K562 (cell line): ENCODE measurements around the gene IRF9. TPM values are rescaled to one million over a fixed set of nuclear protein-coding genes. Genes with fewer than 3 reads are reported as not detected.
A peak's percentile ranks its signal among the peaks of the same experiment; 100 is the strongest.

ENCODE experiments used
- ARHGAP35 ChIP-seq: fragments of 450-650 bp; IDR thresholded peaks from 2 replicates; pipeline ENCODE4 v1.6.1; 2018; ENCODE audit not compliant: partially characterized antibody
- ARNT ChIP-seq, 2 experiments: fragments of 450-650 bp; IDR thresholded peaks; 2 replicates each; pipeline ENCODE4 v1.6.1; 2016; ENCODE audit warnings: mild to moderate bottlenecking in 1 of 2
- BACH1 ChIP-seq: fragments of 200-800 bp; sonication (Bioruptor generic); IDR thresholded peaks from 2 replicates; pipeline ENCODE4 v1.6.1; 2016; ENCODE audit warnings: missing genetic modification characterization, missing compliant biosample characterization
- BCL6 ChIP-seq: fragments of 250-450 bp; sonication (Bioruptor Pico); IDR thresholded peaks from 2 replicates; pipeline ENCODE4 v1.4.0; 2020
- CHCHD3 ChIP-seq: fragments of 250-450 bp; sonication (Bioruptor Pico); IDR thresholded peaks from 2 replicates; pipeline ENCODE4 v2.1.2; 2022; ENCODE audit warnings: mild to moderate bottlenecking
- COPS2 ChIP-seq: fragments of 450-650 bp; conservative IDR thresholded peaks from 2 replicates; pipeline ENCODE4 v1.6.1; 2016; ENCODE audit warnings: mild to moderate bottlenecking, moderate library complexity
- E2F3 ChIP-seq: fragments of 250-450 bp; sonication (Bioruptor Pico); IDR thresholded peaks from 2 replicates; pipeline ENCODE4 v1.4.0; 2020; ENCODE audit warnings: mild to moderate bottlenecking
- EGR1 ChIP-seq: fragments of 450-650 bp; conservative IDR thresholded peaks from 2 replicates; pipeline ENCODE4 v1.6.1; 2017; ENCODE audit warnings: mild to moderate bottlenecking
- ELF1 ChIP-seq: fragments of 200-800 bp; sonication (Bioruptor generic); IDR thresholded peaks from 2 replicates; pipeline ENCODE4 v1.6.1; 2016; ENCODE audit warnings: missing genetic modification characterization, missing compliant biosample characterization
- ELF2 ChIP-seq: fragments of 250-450 bp; sonication (Bioruptor Pico); IDR thresholded peaks from 2 replicates; pipeline ENCODE4 v1.5.0; 2021; ENCODE audit warnings: mild to moderate bottlenecking
- GABPB2 ChIP-seq: fragments of 250-450 bp; sonication (Bioruptor Pico); conservative IDR thresholded peaks from 2 replicates; pipeline ENCODE4 v1.5.1; 2021; ENCODE audit warnings: mild to moderate bottlenecking
- GTF2A2 ChIP-seq: IDR thresholded peaks from 2 replicates; pipeline ENCODE4 v1.6.1; 2016; ENCODE audit warnings: mild to moderate bottlenecking, missing genetic modification characterization, missing compliant biosample characterization
- GTF2F1 ChIP-seq: IDR thresholded peaks from 2 replicates; pipeline ENCODE4 v1.6.1; 2011; ENCODE audit warnings: low read depth, low read length, improper control_type of control experiment
- HDAC3 ChIP-seq: fragments of 450-650 bp; IDR thresholded peaks from 2 replicates; pipeline ENCODE4 v1.6.1; 2018; ENCODE audit warnings: borderline replicate concordance, mild to moderate bottlenecking, moderate library complexity; ENCODE audit not compliant: partially characterized antibody
- HNRNPUL1 ChIP-seq: fragments of 200-400 bp; formaldehyde crosslinking; IDR thresholded peaks from 2 replicates; pipeline ENCODE4 v1.6.1; 2017; ENCODE audit warnings: low read length
- L3MBTL2 ChIP-seq: fragments of 450-650 bp; IDR thresholded peaks from 2 replicates; pipeline ENCODE4 v1.6.1; 2016; ENCODE audit warnings: mild to moderate bottlenecking, moderate library complexity
- MAFF ChIP-seq: IDR thresholded peaks from 2 replicates; pipeline ENCODE4 v1.6.1; 2012; ENCODE audit warnings: low read length, improper control_type of control experiment
- MEIS2 ChIP-seq: fragments of 450-650 bp; IDR thresholded peaks from 2 replicates; pipeline ENCODE4 v1.6.1; 2014; ENCODE audit warnings: mild to moderate bottlenecking; ENCODE audit not compliant: partially characterized antibody
- NCOA2 ChIP-seq, 2 experiments: fragments of 450-650 bp; IDR thresholded peaks; 2 replicates each; pipeline ENCODE4 v1.6.1; 2018; ENCODE audit warnings: mild to moderate bottlenecking in 2 of 2, moderate library complexity in 1 of 2; ENCODE audit not compliant: partially characterized antibody in 2 of 2
- NUFIP1 ChIP-seq: fragments of 450-650 bp; IDR thresholded peaks from 2 replicates; pipeline ENCODE4 v1.6.1; 2018; ENCODE audit not compliant: partially characterized antibody
- PHF8 ChIP-seq: fragments of 200-600 bp; sonication (generic); IDR thresholded peaks from 2 replicates; pipeline ENCODE4 v1.6.1; 2012; ENCODE audit warnings: mixed run types, mild to moderate bottlenecking, inconsistent platforms, low read length, moderate library complexity, borderline replicate concordance
- POLR2A ChIP-seq: fragments of 450-650 bp; conservative IDR thresholded peaks from 2 replicates; pipeline ENCODE4 v1.6.1; 2016
- RBM17 ChIP-seq: fragments of 200-400 bp; formaldehyde crosslinking; IDR thresholded peaks from 2 replicates; pipeline ENCODE4 v1.6.1; 2017; ENCODE audit warnings: low read depth, mild to moderate bottlenecking, low read length, borderline replicate concordance
- SLC30A9 ChIP-seq: fragments of 250-450 bp; sonication (Bioruptor Pico); IDR thresholded peaks from 2 replicates; pipeline ENCODE4 v1.8.0; 2022; ENCODE audit warnings: mild to moderate bottlenecking, moderate library complexity
- SMAD2 ChIP-seq: fragments of 150-350 bp; IDR thresholded peaks from 2 replicates; pipeline ENCODE4 v1.6.1; 2014; ENCODE audit warnings: low read depth, mild to moderate bottlenecking, low read length
- SOX6 ChIP-seq: fragments of 450-650 bp; IDR thresholded peaks from 2 replicates; pipeline ENCODE4 v1.6.1; 2014; ENCODE audit warnings: mild to moderate bottlenecking
- SPI1 ChIP-seq: IDR thresholded peaks from 2 replicates; pipeline ENCODE4 v1.6.1; 2011; ENCODE audit warnings: low read depth, low read length, control low read depth, borderline replicate concordance
- SREBF1 ChIP-seq: fragments of 150-350 bp; IDR thresholded peaks from 2 replicates; pipeline ENCODE4 v1.6.1; 2014; ENCODE audit warnings: antibody characterized with exemption, low read depth, low read length, borderline replicate concordance
- SRSF9 ChIP-seq: fragments of 200-400 bp; formaldehyde crosslinking; IDR thresholded peaks from 2 replicates; pipeline ENCODE4 v1.6.1; 2017; ENCODE audit warnings: low read depth, low read length, borderline replicate concordance
- THAP7 ChIP-seq: fragments of 250-450 bp; sonication (Bioruptor Pico); IDR thresholded peaks from 2 replicates; pipeline ENCODE4 v1.5.0; 2021
- YBX1 ChIP-seq: fragments of 450-650 bp; IDR thresholded peaks from 2 replicates; pipeline ENCODE4 v1.7.1; 2016; ENCODE audit warnings: mild to moderate bottlenecking
- ZNF24 ChIP-seq: fragments of 450-650 bp; IDR thresholded peaks from 2 replicates; pipeline ENCODE4 v1.6.1; 2016
- ZNF263 ChIP-seq: sonication (generic); formaldehyde crosslinking; IDR thresholded peaks from 2 replicates; pipeline ENCODE4 v1.8.0; 2022; ENCODE audit warnings: mild to moderate bottlenecking, missing genetic modification reagents, borderline replicate concordance
- ZNF561 ChIP-seq: fragments of 450-650 bp; formaldehyde crosslinking; conservative IDR thresholded peaks from 2 replicates; pipeline ENCODE4 v1.4.0; 2020; ENCODE audit warnings: mild to moderate bottlenecking, moderate library complexity
- ZNF780A ChIP-seq: fragments of 250-450 bp; sonication (Bioruptor Pico); IDR thresholded peaks from 2 replicates; pipeline ENCODE4 v1.5.0; 2021; ENCODE audit warnings: mild to moderate bottlenecking
- polyA plus RNA-seq, 8 experiments: library from polyadenylated mRNA; depleted of rRNA in 4 of 8; stranded (reverse) in 5 of 8; unstranded in 3 of 8; fragments of >200 nt; fragmentation: Nextera tagmentation in 2 of 8; fragmentation: Illumina TruSeq in 1 of 8; extraction: Ambion mirVana in 2 of 8; extraction: Trizol in 1 of 8; gene quantifications; 2 replicates each; pipeline versions ENCODE4 v1.2.1 to v1.2.3, GENCODE V29; 2011 to 2014; ENCODE audit warnings: inconsistent platforms in 1 of 8, missing spikeins in 1 of 8
- total RNA-seq, 7 experiments: library from RNA; depleted of rRNA in 6 of 7; stranded (reverse); fragments of >200 nt in 6 of 7; fragmentation: Illumina TruSeq in 2 of 7; extraction: Trizol in 2 of 7; gene quantifications; 2 replicates each; pipeline versions ENCODE4 v1.2.1 to v1.2.3, GENCODE V29; 2011 to 2021; ENCODE audit warnings: low replicate concordance in 1 of 7

IRF9 gene
- total and polyA plus RNA-seq, 9 of the 15 experiments (the other 6 are each of a cell fraction or from before 2014, with no cell fraction given), result 0.79 to 14.8 (median 6.1) TPM

DNA sequence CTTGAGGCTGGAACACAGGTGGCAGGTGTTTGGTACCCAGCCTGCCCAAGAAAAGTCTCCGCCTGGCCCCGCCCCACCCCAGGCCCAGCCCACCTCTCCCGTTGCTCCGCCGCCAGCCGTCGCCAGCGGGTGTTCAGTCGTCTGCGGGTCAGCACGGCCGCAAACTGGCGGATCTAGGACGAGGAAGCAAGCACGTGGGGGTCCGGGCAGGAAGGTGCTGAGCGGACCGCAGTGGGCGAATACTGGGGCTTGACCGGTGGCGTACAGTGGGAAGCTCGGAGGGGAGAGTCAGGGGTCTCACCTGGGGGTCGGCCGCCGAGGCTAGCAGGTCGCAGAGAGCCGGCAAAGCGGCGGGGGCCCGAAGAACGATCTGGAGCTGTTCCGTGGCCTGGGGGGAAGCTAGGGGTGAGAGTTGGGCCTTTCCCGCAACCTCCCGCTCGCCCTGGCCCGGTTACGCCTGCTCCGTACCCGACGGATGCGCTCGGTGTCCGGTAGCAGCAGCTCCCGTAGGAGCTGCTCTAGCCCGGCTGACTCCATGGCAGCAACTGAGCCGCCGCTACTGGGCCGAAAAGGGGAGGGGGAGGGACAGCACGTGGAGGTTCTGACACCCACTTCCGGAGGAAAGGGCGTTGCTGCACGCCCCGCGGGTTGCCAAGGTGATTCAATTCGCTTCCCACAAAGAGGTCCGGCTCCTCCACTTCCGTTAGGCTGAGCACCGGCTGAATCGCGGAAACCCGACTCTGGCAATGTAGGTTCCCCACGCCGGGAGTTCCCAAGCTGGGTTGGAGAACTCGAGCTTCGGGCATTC, 27.4 kb downstream of the IRF9 start, which contains the start of gene IPO4 (continued):
- TF ChIP-seq ZNF263 (CRISPR knock-in tag) (peak; percentile 39; the same call in 1 of the 2 replicates), RBM17 (no peak), SRSF9 (no peak), GABPB2 (CRISPR knock-in tag) (no peak), L3MBTL2 (peak; percentile 64), POLR2A (peak; percentile 88), ELF2 (CRISPR knock-in tag) (0 out of 2 replicates have a peak, but pooled peaks have one; percentile 69), ELF1 (peak; percentile 80), NCOA2 (IDR thresholded peaks at IDR 0.05; ENCODE audit: partially characterized antibody in 2 of 2) (no peak), HDAC3 (no peak), MEIS2 (peak; percentile 22), HNRNPUL1 (no peak), MAFF (no peak), SLC30A9 (no peak), ZNF561 (CRISPR knock-in tag) (no peak), BACH1 (tag) (no peak), SOX6 (peak; percentile 36; the same call in 1 of the 2 replicates), ZNF24 (peak; percentile 60; the same call in 1 of the 2 replicates), SPI1 (peak; percentile 43; the same call in 1 of the 2 replicates), YBX1 (no peak), GTF2F1 (no peak), CHCHD3 (CRISPR knock-in tag) (no peak), COPS2 (no peak), SREBF1 (no peak), THAP7 (CRISPR knock-in tag) (peak; percentile 42; the same call in 1 of the 2 replicates), PHF8 (peak; percentile 70; the same call in 1 of the 2 replicates), ZNF780A (CRISPR knock-in tag) (no peak), ARHGAP35 (no peak), SMAD2 (no peak), EGR1 (peak; percentile 55), NUFIP1 (peak; percentile 74), GTF2A2 (tag) (no peak), E2F3 (CRISPR knock-in tag) (no peak), ARNT (IDR thresholded peaks at IDR 0.05) (peak in 1 of 2 experiments; percentile 63; a peak in 2 of 4 replicates), BCL6 (CRISPR knock-in tag) (no peak)
